Vagina (tissue), 2 donors: ENCODE measurements around the gene ATF6B.

Source experiments
- POLR2AphosphoS5 ChIP-seq, 2 donors: sonication (generic); formaldehyde crosslinking; IDR thresholded peaks; one replicate each; pipeline ENCODE4 v1.9.0; 2017; ENCODE audit warnings: antibody characterized with exemption in 2 of 2, mild to moderate bottlenecking in 2 of 2, low read depth in 1 of 2; ENCODE audit not compliant: insufficient read depth in 1 of 2
- TF ChIP-seq, protein P1 (sequence below), 3 experiments: fragments of 450-650 bp in 2 of 3; fragments of 200-600 bp in 1 of 3; sonication (generic) in 1 of 3; IDR thresholded peaks; one replicate each; pipeline ENCODE4 v1.5.1; 2017 to 2019; ENCODE audit warnings: antibody characterized with exemption in 3 of 3, mild to moderate bottlenecking in 2 of 3, moderate library complexity in 2 of 3

DNA sequence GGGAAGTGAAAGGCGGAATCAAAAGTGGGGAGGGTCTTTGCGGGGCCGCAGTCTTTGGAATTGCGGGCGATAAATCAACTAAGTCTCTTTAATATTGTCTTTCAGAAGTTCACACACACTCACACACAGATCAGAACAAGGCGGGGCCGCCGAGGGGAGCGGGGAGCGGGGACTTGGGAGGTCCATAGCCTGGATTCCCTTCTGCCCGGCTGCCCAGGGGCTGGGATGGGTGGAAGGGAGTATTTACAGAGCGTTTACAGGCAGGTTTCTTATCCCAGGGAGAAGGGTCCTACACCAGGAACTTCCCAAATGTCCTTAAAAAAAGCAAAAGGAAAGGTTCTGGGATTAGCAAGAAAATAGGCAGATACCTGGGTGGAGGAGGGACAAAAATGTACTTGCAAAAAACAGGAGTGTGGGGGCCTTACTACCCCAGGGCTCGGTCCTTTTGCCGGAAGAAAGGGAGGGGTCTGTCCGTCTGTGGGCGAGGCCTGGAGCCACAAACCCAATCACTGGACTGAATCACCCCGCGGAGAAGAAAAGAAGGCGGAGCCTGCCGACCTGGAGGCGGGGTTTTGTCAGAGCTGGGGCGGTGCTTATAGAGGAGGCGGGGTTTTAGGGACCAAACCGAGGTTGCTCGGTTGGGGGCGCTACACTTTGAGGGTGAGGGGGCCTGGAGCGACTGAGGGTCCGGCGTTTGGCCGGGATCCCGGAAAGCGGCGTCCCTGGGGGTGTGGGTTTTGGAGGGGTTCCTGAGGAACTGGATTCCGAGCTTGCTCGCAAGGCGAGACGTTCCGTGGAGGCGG is 20.4 kb upstream of the ATF6B start:
- TF ChIP-seq, protein P1, sequence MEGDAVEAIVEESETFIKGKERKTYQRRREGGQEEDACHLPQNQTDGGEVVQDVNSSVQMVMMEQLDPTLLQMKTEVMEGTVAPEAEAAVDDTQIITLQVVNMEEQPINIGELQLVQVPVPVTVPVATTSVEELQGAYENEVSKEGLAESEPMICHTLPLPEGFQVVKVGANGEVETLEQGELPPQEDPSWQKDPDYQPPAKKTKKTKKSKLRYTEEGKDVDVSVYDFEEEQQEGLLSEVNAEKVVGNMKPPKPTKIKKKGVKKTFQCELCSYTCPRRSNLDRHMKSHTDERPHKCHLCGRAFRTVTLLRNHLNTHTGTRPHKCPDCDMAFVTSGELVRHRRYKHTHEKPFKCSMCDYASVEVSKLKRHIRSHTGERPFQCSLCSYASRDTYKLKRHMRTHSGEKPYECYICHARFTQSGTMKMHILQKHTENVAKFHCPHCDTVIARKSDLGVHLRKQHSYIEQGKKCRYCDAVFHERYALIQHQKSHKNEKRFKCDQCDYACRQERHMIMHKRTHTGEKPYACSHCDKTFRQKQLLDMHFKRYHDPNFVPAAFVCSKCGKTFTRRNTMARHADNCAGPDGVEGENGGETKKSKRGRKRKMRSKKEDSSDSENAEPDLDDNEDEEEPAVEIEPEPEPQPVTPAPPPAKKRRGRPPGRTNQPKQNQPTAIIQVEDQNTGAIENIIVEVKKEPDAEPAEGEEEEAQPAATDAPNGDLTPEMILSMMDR (IDR thresholded peaks at IDR 0.05) = no peak
- no peak for TF ChIP-seq POLR2AphosphoS5 (IDR thresholded peaks at IDR 0.05; ENCODE audit: insufficient read depth in 1 of 2, low read depth in 1 of 2)
